CD14-positive monocyte (primary cell): ENCODE measurements around the gene RGS2. TPM values are rescaled to one million over a fixed set of nuclear protein-coding genes. Genes with fewer than 3 reads are reported as not detected.

Experiments used
- DNase-seq, 3 donors: peaks; one replicate each; pipeline ENCODE4 v3.0.0-alpha.2; 2011 to 2022
- H2AFZ ChIP-seq: 2 replicates; pipeline ENCODE4 v1.6.0; 2012; ENCODE audit warnings: mild to moderate bottlenecking, low read depth, low read length, inconsistent platforms; ENCODE audit not compliant: insufficient read depth, poor library complexity, severe bottlenecking
- H3K27ac ChIP-seq, 2 donors: 1 replicate in 1 of 2; 2 replicates in 1 of 2; pipeline ENCODE4 v1.5.1; 2012 to 2013; ENCODE audit warnings: low read length in 2 of 2, control low read depth in 1 of 2, inconsistent platforms in 1 of 2, low read depth in 1 of 2, mild to moderate bottlenecking in 1 of 2
- H3K27me3 ChIP-seq, 2 donors: one replicate each; pipeline versions ENCODE4 v1.6.0 to v1.6.1; 2011 to 2013; ENCODE audit warnings: low read length in 2 of 2; ENCODE audit not compliant: control insufficient read depth in 2 of 2, insufficient read depth in 2 of 2
- H3K36me3 ChIP-seq, 2 donors: replicated peaks in 1 of 2; 1 replicate in 1 of 2; 2 replicates in 1 of 2; pipeline versions ENCODE4 v1.5.1 to v1.6.1; 2012 to 2013; ENCODE audit warnings: low read length in 2 of 2, control low read depth in 1 of 2, inconsistent platforms in 1 of 2, mild to moderate bottlenecking in 1 of 2; ENCODE audit not compliant: insufficient read depth in 2 of 2, control insufficient read depth in 1 of 2
- H3K4me1 ChIP-seq, 2 donors: 1 replicate in 1 of 2; 2 replicates in 1 of 2; pipeline versions ENCODE4 v1.5.1 to v1.6.1; 2012 to 2013; ENCODE audit warnings: low read length in 2 of 2, control low read depth in 1 of 2, inconsistent platforms in 1 of 2, mild to moderate bottlenecking in 1 of 2, moderate library complexity in 1 of 2; ENCODE audit not compliant: insufficient read depth in 2 of 2, control insufficient read depth in 1 of 2
- H3K4me2 ChIP-seq: replicated peaks from 2 replicates; pipeline ENCODE3; 2012; ENCODE audit warnings: low read length, moderate library complexity, mild to moderate bottlenecking; ENCODE audit not compliant: poor library complexity, severe bottlenecking; ENCODE audit errors: extremely low read depth
- H3K4me3 ChIP-seq, 3 experiments: fragments of 200-600 bp in 1 of 3; sonication (generic) in 1 of 3; replicated peaks in 1 of 3; 1 replicate in 2 of 3; 2 replicates in 1 of 3; pipeline ENCODE4 v1.5.1; 2011 to 2013; ENCODE audit warnings: low read length in 3 of 3, mild to moderate bottlenecking in 3 of 3, control low read depth in 2 of 3, low read depth in 2 of 3, inconsistent platforms in 1 of 3, moderate library complexity in 1 of 3
- H3K79me2 ChIP-seq: 2 replicates; pipeline ENCODE4 v1.6.0; 2012; ENCODE audit warnings: mild to moderate bottlenecking, control low read depth, inconsistent platforms, low read length, moderate library complexity; ENCODE audit not compliant: insufficient read depth
- H3K9ac ChIP-seq: 2 replicates; pipeline ENCODE4 v1.6.0; 2017; ENCODE audit warnings: low read length, mild to moderate bottlenecking; ENCODE audit not compliant: insufficient read depth, poor library complexity, severe bottlenecking
- H3K9me3 ChIP-seq, 2 donors: replicated peaks in 1 of 2; 1 replicate in 1 of 2; 2 replicates in 1 of 2; pipeline versions ENCODE4 v1.5.1 to v1.6.1; 2012 to 2013; ENCODE audit warnings: low read length in 2 of 2, control low read depth in 1 of 2; ENCODE audit not compliant: control insufficient read depth in 1 of 2, insufficient read depth in 1 of 2
- H4K20me1 ChIP-seq: 2 replicates; pipeline ENCODE4 v1.6.0; 2012; ENCODE audit warnings: mild to moderate bottlenecking, low read length, control low read depth, moderate library complexity; ENCODE audit not compliant: insufficient read depth
- H3K27ac Mint-ChIP-seq, 7 donors: one replicate each; pipeline ENCODE4 v1.8.0; 2020; ENCODE audit warnings: mild to moderate bottlenecking in 7 of 7, mixed read lengths in 7 of 7, moderate library complexity in 6 of 7, inconsistent platforms in 2 of 7
- H3K27me3 Mint-ChIP-seq, 3 donors: one replicate each; pipeline ENCODE4 v1.8.0; 2021 to 2022; ENCODE audit warnings: low read depth in 3 of 3, mild to moderate bottlenecking in 3 of 3, mixed read lengths in 3 of 3, moderate library complexity in 3 of 3, inconsistent platforms in 1 of 3
- H3K36me3 Mint-ChIP-seq, 2 donors: one replicate each; pipeline ENCODE4 v1.8.0; 2020; ENCODE audit warnings: mixed read lengths in 2 of 2, inconsistent platforms in 1 of 2, mild to moderate bottlenecking in 1 of 2
- H3K4me1 Mint-ChIP-seq: one replicate; pipeline ENCODE4 v1.8.0; 2020; ENCODE audit warnings: mild to moderate bottlenecking, mixed read lengths
- H3K4me3 Mint-ChIP-seq, 2 donors: one replicate each; pipeline ENCODE4 v1.8.0; 2020; ENCODE audit warnings: mild to moderate bottlenecking in 2 of 2, mixed read lengths in 2 of 2, moderate library complexity in 1 of 2
- H3K9me3 Mint-ChIP-seq, 7 donors: one replicate each; pipeline ENCODE4 v1.8.0; 2020 to 2022; ENCODE audit warnings: mixed read lengths in 7 of 7, mild to moderate bottlenecking in 6 of 7, moderate library complexity in 6 of 7, inconsistent platforms in 2 of 7
- WGBS: methylation state at CpG from one replicate; pipeline ENCODE4 v1.1.5; 2013; ENCODE audit warnings: missing lambda C conversion rate; ENCODE audit not compliant: insufficient coverage; 5-methylcytosine and 5-hydroxymethylcytosine counted together
- intact Hi-C, 2 donors: fragments of 100-400 bp; cut with micrococcal nuclease; formaldehyde crosslinking; loops; one replicate each; pipeline versions ENCODE4 v1.15.0 to v1.15.1; 2023
- polyA plus RNA-seq, 3 donors: library from polyadenylated mRNA; depleted of rRNA in 1 of 3; unstranded in 2 of 3; stranded (reverse) in 1 of 3; fragments of 300-500 nt in 2 of 3; fragments of >200 nt in 1 of 3; fragmentation: Illumina TruSeq in 2 of 3; gene quantifications; 1 replicate in 2 of 3; 2 replicates in 1 of 3; pipeline ENCODE4 v1.2.3, GENCODE V29; 2012 to 2021
- TF ChIP-seq, protein P1 (sequence below): fragments of 200-600 bp; IDR thresholded peaks from one replicate; pipeline ENCODE4 v1.8.0; 2022; ENCODE audit warnings: antibody characterized with exemption, mild to moderate bottlenecking

The RGS2 gene
- polyA plus RNA-seq, 3 donors, result 974 to 3,307 (median 1,708) TPM

DNA sequence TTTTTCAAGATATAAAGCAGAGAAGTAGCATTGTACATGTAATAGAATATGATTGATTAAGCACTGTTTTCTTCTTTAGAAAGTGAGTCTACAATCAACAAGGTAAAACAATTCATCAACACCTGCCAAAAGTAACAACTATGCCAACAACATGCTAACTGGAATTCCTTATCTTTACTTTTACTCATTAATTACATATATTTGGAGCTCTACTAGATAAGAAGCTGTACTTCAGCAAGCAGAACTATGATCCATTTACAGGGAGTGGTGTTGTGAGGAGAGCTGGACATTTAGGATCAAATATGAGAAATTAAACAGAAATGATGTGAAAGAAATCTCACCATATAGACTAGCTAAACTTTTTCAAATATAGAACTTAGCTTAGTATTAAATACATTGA, 51.0 kb downstream of the RGS2 start:
- peaks cover 0 to 3% (median 2%) of the 10 kb centered on the region in 7 donors for H3K9me3 Mint-ChIP-seq
- Histone ChIP-seq H3K4me1 (no peaks in the 10 kb centered on the region), H3K27me3 (no peaks in the 10 kb centered on the region), H3K4me2 (no peak overlapping the region), H3K9me3 (no peaks in the 10 kb centered on the region), H3K4me3 (no peak overlapping the region), H4K20me1 (no peaks in the 10 kb centered on the region), H3K36me3 (no peaks in the 10 kb centered on the region), H3K79me2 (no peaks in the 10 kb centered on the region), H2AFZ (no peak overlapping the region), H3K27ac (no peak overlapping the region), H3K9ac (no peak overlapping the region)
- H3K36me3 Mint-ChIP-seq, result no peaks in the 10 kb centered on the region
- H3K27me3 Mint-ChIP-seq, result no peaks in the 10 kb centered on the region
- peaks cover 12% of the 10 kb centered on the region for H3K4me1 Mint-ChIP-seq
- H3K4me3 Mint-ChIP-seq, result no peak overlapping the region
- TF ChIP-seq, protein P1, sequence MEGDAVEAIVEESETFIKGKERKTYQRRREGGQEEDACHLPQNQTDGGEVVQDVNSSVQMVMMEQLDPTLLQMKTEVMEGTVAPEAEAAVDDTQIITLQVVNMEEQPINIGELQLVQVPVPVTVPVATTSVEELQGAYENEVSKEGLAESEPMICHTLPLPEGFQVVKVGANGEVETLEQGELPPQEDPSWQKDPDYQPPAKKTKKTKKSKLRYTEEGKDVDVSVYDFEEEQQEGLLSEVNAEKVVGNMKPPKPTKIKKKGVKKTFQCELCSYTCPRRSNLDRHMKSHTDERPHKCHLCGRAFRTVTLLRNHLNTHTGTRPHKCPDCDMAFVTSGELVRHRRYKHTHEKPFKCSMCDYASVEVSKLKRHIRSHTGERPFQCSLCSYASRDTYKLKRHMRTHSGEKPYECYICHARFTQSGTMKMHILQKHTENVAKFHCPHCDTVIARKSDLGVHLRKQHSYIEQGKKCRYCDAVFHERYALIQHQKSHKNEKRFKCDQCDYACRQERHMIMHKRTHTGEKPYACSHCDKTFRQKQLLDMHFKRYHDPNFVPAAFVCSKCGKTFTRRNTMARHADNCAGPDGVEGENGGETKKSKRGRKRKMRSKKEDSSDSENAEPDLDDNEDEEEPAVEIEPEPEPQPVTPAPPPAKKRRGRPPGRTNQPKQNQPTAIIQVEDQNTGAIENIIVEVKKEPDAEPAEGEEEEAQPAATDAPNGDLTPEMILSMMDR, result no peak
- DNase-seq, result no peak
- intact Hi-C loops, result no loop called here
- no peak overlapping the region for H3K27ac Mint-ChIP-seq

DNA sequence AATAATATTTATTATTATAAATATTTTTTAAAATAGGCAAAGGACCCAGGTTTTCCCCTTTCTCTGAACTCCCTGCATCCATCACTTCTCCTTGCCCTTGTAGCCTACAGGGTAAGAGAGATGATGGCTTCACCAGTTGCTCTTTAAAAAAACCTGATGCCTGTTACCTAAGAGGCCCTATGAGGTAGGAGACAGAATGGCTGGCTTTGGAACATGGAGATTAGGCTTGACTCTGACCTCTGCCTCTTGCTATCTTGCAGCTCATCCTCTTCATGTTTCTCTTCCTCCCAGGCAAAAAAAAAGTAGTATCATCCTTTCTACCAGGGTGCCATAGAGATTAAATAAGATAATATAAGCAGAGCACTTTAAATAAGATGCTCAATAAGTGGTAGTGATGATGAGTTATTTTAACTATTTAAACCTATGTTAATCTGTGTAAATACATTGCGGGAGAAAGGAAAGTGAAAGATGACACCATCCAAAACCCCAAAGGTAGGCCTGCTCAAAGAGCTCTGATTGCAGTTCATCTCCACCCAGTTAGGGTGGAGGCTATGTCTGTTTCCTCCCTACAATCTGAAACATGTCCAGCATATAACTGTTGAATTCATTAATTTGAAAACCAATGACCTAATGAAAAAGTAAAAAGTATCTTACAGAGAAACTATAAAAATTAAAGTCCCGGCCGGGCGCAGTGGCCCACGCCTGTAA, 51.8 kb downstream of the RGS2 start:
- Mint-ChIP-seq H3K9me3 (peaks cover 0 to 3% (median 2%) of the 10 kb centered on the region in 7 donors), H3K4me3 (no peak overlapping the region), H3K36me3 (peaks cover 0 to 3% of the 10 kb centered on the region in 2 donors), H3K27me3 (no peaks in the 10 kb centered on the region), H3K4me1 (peaks cover 12% of the 10 kb centered on the region), H3K27ac (no peak overlapping the region)
- Histone ChIP-seq H3K4me3 (no peak overlapping the region), H3K4me2 (no peak overlapping the region), H3K9me3 (no peaks in the 10 kb centered on the region), H3K36me3 (no peaks in the 10 kb centered on the region), H3K27ac (no peak overlapping the region), H3K79me2 (no peaks in the 10 kb centered on the region), H2AFZ (no peak overlapping the region), H4K20me1 (no peaks in the 10 kb centered on the region), H3K4me1 (no peaks in the 10 kb centered on the region), H3K27me3 (no peaks in the 10 kb centered on the region), H3K9ac (no peak overlapping the region)
- WGBS, result no CpG with 5 or more reads among the region's 5 CpGs
- intact Hi-C loops, result no loop called here
- DNase-seq, result no peak
- TF ChIP-seq, protein P1, result no peak
